Liver (tissue), 9 donors: ENCODE data around the gene ZNF655. TPM values are rescaled to one million over a fixed set of nuclear protein-coding genes. Genes with fewer than 3 reads are reported as not detected.

ENCODE experiments used
- DNase-seq: peaks from one replicate; pipeline ENCODE4 v3.0.0-alpha.2; 2017; ENCODE audit warnings: low spot score
- H3K27ac ChIP-seq, 2 donors: one replicate each; pipeline ENCODE4 v1.7.0; 2013; ENCODE audit warnings: inconsistent platforms in 2 of 2, low read length in 2 of 2, control low read depth in 1 of 2, low read depth in 1 of 2, mild to moderate bottlenecking in 1 of 2
- H3K27me3 ChIP-seq, 4 donors: one replicate each; pipeline versions ENCODE4 v1.6.1 to v1.7.0; 2013; ENCODE audit warnings: low read length in 3 of 4, inconsistent platforms in 1 of 4, mild to moderate bottlenecking in 1 of 4, moderate library complexity in 1 of 4; ENCODE audit not compliant: control insufficient read depth in 4 of 4, insufficient read depth in 4 of 4
- H3K36me3 ChIP-seq, 4 donors: one replicate each; pipeline versions ENCODE4 v1.6.1 to v1.7.0; 2013; ENCODE audit warnings: low read length in 3 of 4, mild to moderate bottlenecking in 3 of 4, low read depth in 1 of 4, moderate library complexity in 1 of 4; ENCODE audit not compliant: control insufficient read depth in 4 of 4, insufficient read depth in 3 of 4
- H3K4me1 ChIP-seq, 4 donors: one replicate each; pipeline versions ENCODE4 v1.6.1 to v1.7.0; 2013; ENCODE audit warnings: low read length in 3 of 4, mild to moderate bottlenecking in 3 of 4, moderate library complexity in 1 of 4; ENCODE audit not compliant: control insufficient read depth in 4 of 4, insufficient read depth in 4 of 4
- H3K4me3 ChIP-seq, 3 donors: one replicate each; pipeline versions ENCODE4 v1.6.1 to v1.7.0; 2013; ENCODE audit warnings: low read length in 3 of 3, control low read depth in 1 of 3, low read depth in 1 of 3, mild to moderate bottlenecking in 1 of 3
- H3K9ac ChIP-seq, 2 donors: one replicate each; pipeline ENCODE4 v1.7.0; 2013; ENCODE audit warnings: low read length in 2 of 2, mild to moderate bottlenecking in 2 of 2, moderate library complexity in 2 of 2, control low read depth in 1 of 2, low read depth in 1 of 2
- H3K9me3 ChIP-seq, 4 donors: one replicate each; pipeline versions ENCODE4 v1.6.1 to v1.7.0; 2013; ENCODE audit warnings: low read length in 3 of 4; ENCODE audit not compliant: control insufficient read depth in 4 of 4
- ATF3 ChIP-seq: IDR thresholded peaks from 2 replicates; pipeline ENCODE4 v1.6.1; 2016; ENCODE audit warnings: antibody characterized with exemption
- EGR1 ChIP-seq, 2 donors: IDR thresholded peaks; 2 replicates each; pipeline ENCODE4 v1.6.1; 2016 to 2018; ENCODE audit warnings: antibody characterized with exemption in 2 of 2, low read depth in 2 of 2
- FOXA1 ChIP-seq: IDR thresholded peaks from 2 replicates; pipeline ENCODE4 v1.6.1; 2016; ENCODE audit warnings: antibody characterized with exemption
- FOXA2 ChIP-seq: IDR thresholded peaks from 2 replicates; pipeline ENCODE4 v1.6.1; 2016; ENCODE audit warnings: antibody characterized with exemption
- HNF4G ChIP-seq: IDR thresholded peaks from 2 replicates; pipeline ENCODE4 v1.6.1; 2016; ENCODE audit warnings: antibody characterized with exemption
- JUND ChIP-seq, 2 donors: IDR thresholded peaks; 2 replicates each; pipeline ENCODE4 v1.6.1; 2016; ENCODE audit warnings: antibody characterized with exemption in 2 of 2
- NR2F2 ChIP-seq: IDR thresholded peaks from 2 replicates; pipeline ENCODE4 v1.6.1; 2016; ENCODE audit warnings: antibody characterized with exemption
- REST ChIP-seq: IDR thresholded peaks from 2 replicates; pipeline ENCODE4 v1.6.1; 2016; ENCODE audit warnings: antibody characterized with exemption, mild to moderate bottlenecking
- RXRA ChIP-seq, 2 donors: IDR thresholded peaks; 2 replicates each; pipeline ENCODE4 v1.6.1; 2017 to 2018; ENCODE audit warnings: antibody characterized with exemption in 2 of 2, mild to moderate bottlenecking in 1 of 2
- SP1 ChIP-seq: IDR thresholded peaks from 2 replicates; pipeline ENCODE4 v1.6.1; 2018; ENCODE audit warnings: antibody characterized with exemption, mild to moderate bottlenecking
- TAF1 ChIP-seq: conservative IDR thresholded peaks from 2 replicates; pipeline ENCODE4 v1.6.1; 2016; ENCODE audit warnings: antibody characterized with exemption, mild to moderate bottlenecking
- YY1 ChIP-seq: IDR thresholded peaks from 2 replicates; pipeline ENCODE4 v1.6.1; 2016; ENCODE audit warnings: antibody characterized with exemption, mild to moderate bottlenecking
- ZBTB33 ChIP-seq: IDR thresholded peaks from 2 replicates; pipeline ENCODE4 v1.6.1; 2016; ENCODE audit warnings: antibody characterized with exemption
- WGBS: extraction: QIAGEN DNeasy Blood & Tissue Kit; methylation state at CpG from one replicate; pipeline ENCODE4 v1.1.7; 2013; 5-methylcytosine and 5-hydroxymethylcytosine counted together
- polyA plus RNA-seq, 2 donors: library from polyadenylated mRNA; stranded (reverse) in 1 of 2; unstranded in 1 of 2; fragments of 200-250 nt in 1 of 2; fragments of >200 nt in 1 of 2; fragmentation: Nextera tagmentation in 1 of 2; extraction: Ambion mirVana in 1 of 2; gene quantifications; one replicate each; pipeline versions ENCODE4 v1.2.1 to v1.2.3, GENCODE V29; 2013 to 2015
- total RNA-seq, 2 donors: library from RNA; depleted of rRNA; stranded (reverse); fragments of >200 nt; gene quantifications; one replicate each; pipeline ENCODE4 v1.2.3, GENCODE V29; 2014
- donor health status: healthy.
- donor health status: healthy.
- donor health status: healthy.
- donor health status: healthy.
- donor health status: healthy.

The ZNF655 gene
- total and polyA plus RNA-seq, 4 donors: 15.9 to 59.7 (median 32.4) TPM

GRCh38 chr7:99553039-99553438 lies 5.4 kb upstream of the ZNF655 start:
- H3K36me3 ChIP-seq: peaks cover 0 to 10% (median 7%) of the 10 kb centered on the region in 4 donors
- TF ChIP-seq EGR1 (IDR thresholded peaks at IDR 0.05; ENCODE audit: low read depth in 2 of 2): no peak
- TF ChIP-seq HNF4G: no peak
- TF ChIP-seq JUND (IDR thresholded peaks at IDR 0.05): no peak
- H3K27me3 ChIP-seq: no peaks in the 10 kb centered on the region
- DNase-seq: no peak
- no peak overlapping the region for H3K9ac ChIP-seq
- H3K4me1 ChIP-seq: peaks cover 0 to 29% (median 20%) of the 10 kb centered on the region in 4 donors
- H3K4me3 ChIP-seq: no peak overlapping the region
- H3K9me3 ChIP-seq: peaks cover 0 to 3% (median 1%) of the 10 kb centered on the region in 4 donors
- WGBS: 94% methylated on average over 4 of the region's 4 CpGs
- H3K27ac ChIP-seq: no peak overlapping the region

GRCh38 chr7:99554939-99555338 lies 3.5 kb upstream of the ZNF655 start:
- no peak overlapping the region for H3K9ac ChIP-seq
- H3K27ac ChIP-seq: no peak overlapping the region
- no peaks in the 10 kb centered on the region for H3K27me3 ChIP-seq
- peaks cover 1 to 29% (median 22%) of the 10 kb centered on the region in 4 donors for H3K4me1 ChIP-seq
- no peak for TF ChIP-seq FOXA1
- H3K4me3 ChIP-seq: no peak overlapping the region
- peaks cover 0 to 4% (median 3%) of the 10 kb centered on the region in 4 donors for H3K36me3 ChIP-seq
- no peaks in the 10 kb centered on the region for H3K9me3 ChIP-seq
- DNase-seq: no peak
- 75% methylated on average over 2 of the region's 2 CpGs for WGBS

GRCh38 chr7:99557196-99557607 lies 1.2 kb upstream of the ZNF655 start:
- no peaks in the 10 kb centered on the region for H3K27me3 ChIP-seq
- no peak for DNase-seq
- 86% methylated on average over 4 of the region's 4 CpGs for WGBS
- H3K4me1 ChIP-seq: peaks cover 3 to 19% (median 13%) of the 10 kb centered on the region in 4 donors
- H3K9ac ChIP-seq: peak overlapping the region; percentile 90 to 96
- TF ChIP-seq REST (peak; percentile 93), FOXA2 (no peak), ATF3 (no peak), FOXA1 (no peak)
- H3K4me3 ChIP-seq: peak overlapping the region in 2 of 3 donors; percentile 71 to 90
- peaks cover 5 to 23% (median 21%) of the 10 kb centered on the region in 4 donors for H3K36me3 ChIP-seq
- no peak overlapping the region for H3K27ac ChIP-seq
- H3K9me3 ChIP-seq: no peaks in the 10 kb centered on the region

- peaks cover 3 to 14% (median 9%) of the 10 kb centered on the region in 4 donors for H3K4me1 ChIP-seq
- peaks cover 7 to 30% (median 28%) of the 10 kb centered on the region in 4 donors for H3K36me3 ChIP-seq
- H3K9me3 ChIP-seq: no peaks in the 10 kb centered on the region
- 2% methylated on average over 17 of the region's 17 CpGs for WGBS
- peak overlapping the region; percentile 90 to 96 for H3K9ac ChIP-seq
- no peaks in the 10 kb centered on the region for H3K27me3 ChIP-seq
- DNase-seq: no peak
- peak overlapping the region; percentile 92 for H3K27ac ChIP-seq
- peak overlapping the region; percentile 71 to 100 (median 90) for H3K4me3 ChIP-seq
- TF ChIP-seq ATF3 (no peak), NR2F2 (no peak), REST (no peak), FOXA2 (no peak), RXRA (IDR thresholded peaks at IDR 0.05) (no peak), ZBTB33 (no peak), EGR1 (IDR thresholded peaks at IDR 0.05; ENCODE audit: low read depth in 2 of 2) (no peak), TAF1 (no peak), HNF4G (no peak), FOXA1 (no peak), SP1 (no peak), YY1 (no peak)
Observed at GRCh38 chr7:99557940-99558305, 519 bp upstream of the ZNF655 start.
